ENCODE data around the gene MAP2K3.
"Not testable (repeated sequence)": the region's sequence is repeated elsewhere in the genome, so short reads cannot be mapped to it uniquely, and the experiment has no call there.

- TF ChIP-seq CTCF, POLR2A (IDR thresholded peaks at IDR 0.05): not testable (repeated sequence)
Observed at GRCh38 chr17:21313761-21314160, 29.2 kb downstream of the MAP2K3 start.

Data from right lobe of liver (tissue), 4 donors.